K562 treated with DMSO at 1 percent for 12 hours (cell line): Measurements from ENCODE around the gene USP15. TPM values are rescaled to one million over a fixed set of nuclear protein-coding genes. Genes with fewer than 3 reads are reported as not detected.

Experiments
- total RNA-seq: library from RNA; unstranded; fragments of 300-600 nt; gene quantifications from 2 replicates; pipeline ENCODE4 v1.2.3, GENCODE V29; 2022; ENCODE audit not compliant: insufficient read depth

Gene USP15
- 31.6 and 54.0 TPM in 2 replicates for total RNA-seq

DNA sequence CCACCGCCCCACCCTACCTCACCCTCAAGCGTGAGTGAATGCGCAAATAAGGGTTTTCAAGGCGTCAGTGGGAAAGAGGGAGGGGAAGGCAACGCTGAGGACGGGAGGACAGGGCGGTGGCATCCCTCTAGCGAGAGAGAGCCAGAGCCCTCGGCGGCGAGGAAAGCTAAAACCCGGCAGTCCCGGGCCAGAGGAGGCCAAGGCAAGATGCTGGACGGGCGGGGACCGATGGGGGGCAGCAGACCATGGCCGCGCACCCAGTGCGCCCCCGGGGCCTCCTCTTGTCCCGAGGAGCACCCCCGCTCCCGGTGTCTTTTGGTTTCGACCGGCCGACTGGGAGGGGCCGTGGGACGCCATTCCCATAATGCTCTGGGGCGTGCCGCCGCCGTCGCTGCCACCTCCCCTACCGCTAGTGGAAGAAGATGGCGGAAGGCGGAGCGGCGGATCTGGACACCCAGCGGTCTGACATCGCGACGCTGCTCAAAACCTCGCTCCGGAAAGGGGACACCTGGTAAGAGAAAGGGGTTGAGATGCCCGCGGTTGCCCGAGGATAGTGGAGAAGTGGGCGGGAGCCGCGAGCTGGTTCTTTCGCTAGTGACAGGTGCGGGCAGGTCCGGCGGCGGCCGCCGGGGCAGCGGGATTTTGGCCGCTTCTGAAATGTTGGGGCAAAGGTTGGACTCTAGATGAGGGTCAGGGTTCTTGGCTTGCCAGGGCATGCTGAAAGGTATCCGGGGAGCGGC, at the start of gene USP15:
TSS of gene USP15 (plus strand) at position 412 of the 740 bp plus-strand sequence. CDS start at position 423, 11 bp downstream.

Other genes starting within 250 kb of the USP15 start
- gene MON2, start 206.4 kb downstream of the USP15 start, total RNA-seq, result 2.3 and 17.2 TPM in 2 replicates